GM18858 (cell line): ENCODE data around the gene FAM78B.

Experiments used
- ATAC-seq: cut with Tn5 transposase; IDR thresholded peaks from one replicate; pipeline ENCODE4 v1.9.1; 2021; ENCODE audit not compliant: unreplicated experiment

The FAM78B gene

DNA sequence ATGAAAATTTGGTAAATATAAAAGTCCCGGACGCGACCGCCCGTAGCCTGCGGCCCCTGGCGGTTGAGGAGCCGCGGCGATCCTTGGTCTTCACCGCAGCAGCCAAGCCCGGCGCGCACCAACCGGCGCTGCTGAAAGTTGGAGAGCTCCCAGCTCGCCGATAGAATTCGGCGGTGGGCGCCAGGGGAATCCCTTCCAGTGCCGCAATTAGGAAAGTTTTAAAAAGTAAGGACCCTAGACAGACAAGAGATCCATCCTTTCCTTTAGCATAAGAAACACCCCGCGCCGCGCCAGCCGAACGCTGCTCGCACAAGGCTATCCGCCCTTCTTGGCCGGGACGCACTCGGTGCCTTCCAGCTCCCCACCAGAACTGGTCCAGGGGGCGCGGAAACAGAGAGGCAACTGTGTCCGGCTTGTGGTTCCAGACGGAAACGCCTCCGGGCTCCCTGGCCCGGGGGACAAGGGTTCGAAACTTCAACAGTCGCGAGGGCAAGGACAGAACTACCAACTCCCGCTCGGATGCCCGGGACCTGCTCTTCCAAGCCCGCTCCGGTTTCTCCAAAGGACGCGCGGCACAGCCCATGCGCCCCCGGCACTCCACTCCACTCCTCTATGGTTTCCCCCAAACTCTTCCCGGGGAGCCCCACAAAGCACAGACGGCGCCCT lies 1.7 kb downstream of the FAM78B start:
- peak; percentile 19 for ATAC-seq

DNA sequence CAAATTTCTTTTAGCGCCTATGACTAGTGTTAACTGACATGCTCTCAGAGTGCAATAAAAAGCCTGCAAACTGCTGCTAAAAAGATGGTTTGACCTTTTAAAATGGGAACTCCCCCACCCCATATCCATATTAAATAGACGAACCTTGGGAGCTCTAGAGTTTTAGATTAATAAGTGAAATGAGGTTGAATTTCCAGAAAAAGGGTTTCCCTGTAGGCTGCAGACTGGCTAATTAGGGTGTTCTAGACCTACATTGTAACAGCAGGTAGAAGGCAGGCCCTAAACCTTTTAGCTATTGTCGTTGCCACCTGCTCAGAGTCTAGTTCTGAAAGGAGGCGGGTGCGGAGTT lies 2.2 kb downstream of the FAM78B start:
- ATAC-seq: no peak

DNA sequence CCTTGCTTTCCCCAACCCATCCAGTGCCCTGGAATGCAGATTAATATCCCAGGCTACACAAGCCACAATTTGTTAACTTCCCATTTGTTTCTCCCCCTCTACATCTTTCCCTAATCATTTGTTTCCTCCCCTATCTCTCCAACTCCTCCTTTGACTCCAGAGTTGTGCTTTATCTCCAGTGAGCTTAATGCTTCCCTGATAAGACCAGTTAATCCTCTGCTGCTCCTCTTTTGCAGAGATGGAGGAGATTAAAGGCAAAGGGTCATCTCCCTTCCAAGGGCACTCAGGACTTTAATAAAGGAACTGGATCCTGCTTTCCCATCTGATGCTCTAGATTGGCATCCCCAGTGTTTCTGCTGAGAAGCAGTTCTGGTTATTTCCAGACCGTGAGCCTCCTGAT lies 7.1 kb downstream of the FAM78B start:
- ATAC-seq: no peak

DNA sequence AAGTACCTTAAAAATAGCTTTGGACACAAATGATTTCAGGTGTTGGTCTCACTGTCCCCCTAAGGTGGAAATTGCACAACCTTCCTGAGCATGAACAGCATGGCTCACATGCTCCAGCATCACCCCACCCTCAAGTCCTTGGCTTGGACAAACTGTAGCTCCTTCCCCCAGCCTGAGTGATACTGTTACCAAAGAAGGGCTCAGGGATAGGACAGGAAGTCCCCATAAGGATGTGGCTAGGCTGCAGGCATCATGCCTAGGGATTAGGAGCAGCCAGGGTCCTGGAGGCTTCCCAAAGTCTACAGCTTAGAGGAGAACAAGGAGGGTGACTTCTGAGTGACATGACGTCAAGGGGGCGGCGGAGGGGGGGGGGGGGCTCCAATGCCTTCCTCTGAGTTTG lies 10.1 kb downstream of the FAM78B start:
- no peak for ATAC-seq

DNA sequence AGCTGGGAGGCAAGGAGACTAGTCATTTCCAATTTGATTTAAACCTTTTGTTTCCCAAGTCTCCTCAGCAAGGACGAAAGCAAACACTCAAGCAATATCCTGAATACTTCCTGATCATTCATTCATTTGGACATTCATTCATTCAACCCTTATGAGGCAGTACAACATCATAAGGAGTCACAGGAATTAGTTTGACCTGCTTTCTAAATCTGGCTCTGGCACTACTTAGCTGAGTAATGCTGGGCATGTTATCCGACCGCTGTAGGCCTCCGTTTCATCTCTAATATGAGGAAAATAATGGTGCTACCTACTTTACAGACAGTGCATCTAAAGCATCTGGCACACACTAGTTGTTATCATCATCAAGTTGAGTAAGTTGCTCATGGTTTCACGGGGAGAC lies 11.7 kb downstream of the FAM78B start:
- no peak for ATAC-seq

DNA sequence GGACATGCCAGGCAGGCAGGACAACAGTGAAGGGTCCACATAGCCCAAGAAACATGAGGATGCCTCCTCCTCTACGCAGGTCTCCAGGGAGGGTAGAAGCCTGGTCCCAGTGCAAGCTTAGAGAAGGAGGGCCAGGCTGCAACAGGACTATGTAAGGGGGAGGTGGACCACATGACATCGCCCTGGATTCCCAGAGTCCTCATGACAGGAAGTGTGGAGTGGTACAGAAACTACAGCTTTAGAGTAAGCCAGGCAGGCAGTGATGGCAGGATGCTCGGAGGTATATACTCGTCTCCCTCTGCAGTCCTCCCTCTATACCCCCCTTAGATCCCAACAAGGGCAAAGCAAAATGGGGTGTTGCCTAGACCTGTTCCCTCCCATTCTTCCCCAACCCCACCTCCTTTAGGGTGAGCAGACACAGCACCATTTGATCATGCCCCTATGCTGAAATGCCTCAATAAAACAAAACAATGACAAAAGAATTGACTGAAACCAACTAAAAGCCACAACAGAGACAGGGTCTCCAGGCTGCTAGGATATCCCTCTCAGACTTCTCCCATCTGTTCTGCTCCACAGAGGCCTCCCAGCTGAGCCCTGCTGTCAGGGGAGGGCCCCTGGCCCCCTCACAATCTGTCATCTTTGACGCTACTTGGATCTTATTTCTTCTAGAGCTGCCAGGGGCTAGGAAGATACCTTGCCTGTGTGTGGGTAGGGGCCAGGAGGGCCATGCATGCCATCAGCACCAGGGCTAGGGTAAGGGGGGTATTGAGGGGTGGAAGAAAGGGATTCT lies 13.1 kb downstream of the FAM78B start:
- no peak for ATAC-seq

DNA sequence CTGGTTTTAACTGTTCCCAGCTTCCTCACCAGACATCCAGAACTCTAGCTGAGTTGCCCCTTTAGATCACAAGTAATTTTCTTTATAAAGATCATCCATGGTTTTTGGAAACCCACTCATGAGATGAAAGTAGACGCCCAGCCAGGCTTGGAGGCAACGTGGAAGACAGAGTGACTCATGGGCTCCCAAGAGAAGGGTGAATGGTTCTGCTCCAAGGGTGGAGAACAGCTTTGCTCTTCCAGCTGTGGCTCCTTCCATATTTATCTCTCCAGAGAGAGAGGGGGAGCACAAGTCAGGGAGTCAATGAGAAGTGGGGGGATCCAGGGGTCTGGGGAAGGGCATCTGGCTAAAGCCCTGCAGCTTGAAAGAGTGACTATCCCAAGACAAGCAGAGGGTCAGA lies 13.8 kb downstream of the FAM78B start:
- ATAC-seq: no peak

DNA sequence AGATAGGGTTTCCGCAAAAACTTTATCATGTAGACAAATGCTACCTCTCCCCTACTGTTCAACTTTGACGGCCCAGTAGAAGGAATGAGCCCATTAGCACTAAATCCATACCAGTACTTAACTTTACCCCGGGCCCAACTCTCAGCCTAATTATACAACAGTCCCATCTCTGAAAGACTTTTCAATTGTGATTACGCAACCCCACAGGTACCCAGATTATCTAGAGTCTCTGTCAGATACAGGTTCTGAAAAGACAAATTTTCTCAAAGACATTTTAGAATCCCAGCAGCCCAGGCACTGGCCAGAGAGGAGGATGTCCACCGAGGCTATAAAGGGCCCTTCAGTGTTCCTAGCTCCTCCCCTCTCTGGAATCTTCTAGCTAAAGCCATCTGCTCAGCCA lies 15.0 kb downstream of the FAM78B start:
- no peak for ATAC-seq

DNA sequence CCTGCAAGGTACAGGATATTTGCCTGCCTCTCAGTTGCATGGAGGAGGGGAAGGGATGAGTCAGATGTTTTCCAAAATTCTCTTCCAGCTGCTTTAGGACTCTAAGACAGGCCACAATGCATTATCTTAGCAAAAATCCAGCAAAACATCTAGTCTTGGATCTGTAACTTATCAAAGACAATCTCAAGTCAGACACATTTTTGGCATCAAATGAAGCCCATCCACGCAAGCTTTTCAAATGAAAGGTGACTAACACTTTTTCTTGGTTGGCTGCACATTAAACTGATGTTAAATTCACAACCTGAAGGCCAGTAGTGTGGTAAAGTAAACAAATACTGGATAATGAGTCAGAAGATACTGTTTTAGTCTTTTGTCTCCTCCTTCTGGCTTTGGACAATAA lies 21.3 kb downstream of the FAM78B start:
- ATAC-seq: no peak

DNA sequence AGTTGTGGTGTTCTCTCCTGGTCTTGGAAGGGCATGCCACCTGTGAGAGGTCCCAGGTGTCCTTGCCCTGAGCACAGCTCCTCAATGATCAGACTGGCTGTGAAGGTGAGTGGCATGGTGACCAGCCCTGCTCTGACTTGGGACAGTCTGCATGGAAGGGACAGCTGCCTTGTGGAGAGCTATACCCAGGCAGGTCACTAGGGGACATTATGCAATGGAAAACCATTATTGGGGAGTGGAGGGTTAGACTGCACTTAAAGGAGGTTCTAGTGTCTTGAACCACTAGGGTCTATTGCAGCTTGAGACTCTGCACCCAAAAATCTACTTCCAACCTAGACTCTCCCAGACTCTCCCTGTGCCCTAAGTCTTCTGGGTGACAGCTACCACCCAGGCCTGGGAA lies 24.8 kb downstream of the FAM78B start:
- ATAC-seq: no peak

DNA sequence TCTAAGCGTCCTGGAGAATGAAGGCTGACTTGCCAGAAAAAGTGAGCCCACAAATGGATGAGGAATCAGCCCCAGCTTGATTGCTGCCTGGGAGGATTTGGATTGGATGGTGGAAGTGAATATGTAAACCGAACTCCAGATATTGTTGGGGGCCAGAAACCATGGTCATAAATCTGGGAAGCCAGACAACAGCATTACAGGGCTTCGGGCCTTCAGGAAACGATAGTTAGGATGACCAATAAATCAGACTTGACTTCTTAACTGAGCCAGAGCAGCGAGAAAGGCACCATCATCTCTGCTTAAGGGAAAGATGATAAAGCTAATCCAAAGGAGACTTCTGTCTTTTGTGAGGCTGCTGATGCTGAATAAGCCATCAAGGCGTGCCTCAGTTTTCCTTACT lies 26.6 kb downstream of the FAM78B start:
- ATAC-seq: no peak

DNA sequence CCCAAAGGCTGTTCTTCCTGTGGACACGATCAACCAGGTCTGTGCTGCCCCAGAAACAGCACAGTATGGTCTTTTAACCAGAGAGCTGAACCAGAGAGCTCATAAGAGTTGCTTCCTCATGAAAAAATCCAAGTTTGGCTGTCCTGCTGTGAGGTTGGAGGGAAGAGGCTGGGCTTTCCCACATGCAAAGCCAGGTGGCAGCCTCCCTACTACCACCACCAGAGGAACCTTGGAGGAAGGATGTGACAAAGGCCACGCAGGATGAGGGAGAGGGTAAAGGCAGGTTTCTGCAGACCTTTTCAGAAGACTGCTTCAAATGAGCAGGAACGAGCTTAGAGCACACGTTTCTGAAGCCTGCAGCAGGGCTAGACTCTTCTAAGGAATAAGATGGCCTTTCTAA lies 27.1 kb downstream of the FAM78B start:
- no peak for ATAC-seq

DNA sequence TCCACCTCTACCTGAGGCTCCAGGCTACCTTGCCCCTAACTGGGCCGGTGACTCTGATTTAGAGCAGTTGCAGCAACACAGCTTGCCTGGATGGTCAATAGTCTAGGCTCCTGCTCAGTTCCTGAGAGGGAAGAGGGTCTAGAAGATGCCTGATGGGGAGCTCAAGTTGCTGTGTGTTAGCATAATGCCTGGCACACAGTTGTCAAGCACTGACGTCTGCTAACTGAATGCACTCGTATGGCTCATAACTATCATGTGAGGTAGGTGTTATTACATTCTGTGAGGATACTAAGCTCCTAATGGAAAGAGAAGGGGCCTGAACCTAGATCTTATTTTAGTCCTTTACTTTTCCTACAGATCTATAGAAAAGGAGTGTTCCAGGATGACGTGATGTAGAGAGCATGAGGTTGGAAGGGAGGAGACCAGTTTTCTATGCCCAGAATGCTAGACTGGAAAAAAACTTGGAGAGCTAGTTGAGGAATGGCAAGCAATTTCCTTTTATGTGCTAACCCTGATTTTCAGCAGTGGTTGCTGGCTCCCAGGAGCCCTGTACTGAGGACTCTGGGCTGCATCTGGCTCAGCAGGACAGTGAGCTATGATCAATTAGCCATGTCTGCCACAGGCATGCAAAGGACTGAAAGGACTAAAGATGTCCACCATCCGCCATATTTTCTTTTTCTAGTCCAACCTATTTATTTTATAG lies 30.0 kb downstream of the FAM78B start:
- no peak for ATAC-seq

DNA sequence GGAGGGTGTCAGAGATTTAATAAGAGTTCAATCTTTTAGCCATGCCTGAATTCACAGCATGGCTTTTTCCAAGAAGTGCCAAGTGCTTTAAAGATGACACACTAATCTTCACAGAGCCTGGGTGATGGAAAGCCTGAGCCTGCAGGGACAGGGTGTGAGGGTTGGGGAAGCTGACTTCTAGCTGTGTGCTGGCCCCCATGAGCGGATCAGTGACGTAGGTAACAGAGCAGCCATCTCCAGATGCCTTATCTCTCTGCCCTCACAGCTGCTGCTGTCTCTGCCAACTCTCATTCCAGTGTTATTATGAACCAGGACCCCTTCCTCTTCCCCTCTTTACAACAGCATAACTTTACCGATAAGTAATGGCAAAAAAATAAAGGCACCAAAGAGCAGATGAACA lies 30.6 kb downstream of the FAM78B start:
- ATAC-seq: no peak

DNA sequence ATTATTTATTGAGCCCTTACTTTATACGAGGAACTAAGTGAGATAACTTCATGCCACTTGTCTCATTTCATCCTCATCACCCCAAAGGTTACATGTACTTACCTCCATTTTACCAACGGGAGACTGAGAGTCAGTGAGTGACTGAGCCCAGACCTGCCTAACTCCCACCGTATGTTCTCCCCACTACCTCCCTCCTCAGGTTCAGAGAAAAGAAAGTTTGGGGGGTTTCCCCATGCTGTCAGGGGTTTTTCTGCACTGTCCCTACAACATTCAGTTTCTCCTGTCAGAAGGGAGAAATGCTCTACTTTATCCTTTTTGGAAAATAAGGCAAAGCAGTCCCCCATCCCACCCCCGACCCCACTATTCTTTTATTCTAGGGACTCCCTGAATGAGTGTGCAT lies 32.9 kb downstream of the FAM78B start:
- ATAC-seq: no peak

DNA sequence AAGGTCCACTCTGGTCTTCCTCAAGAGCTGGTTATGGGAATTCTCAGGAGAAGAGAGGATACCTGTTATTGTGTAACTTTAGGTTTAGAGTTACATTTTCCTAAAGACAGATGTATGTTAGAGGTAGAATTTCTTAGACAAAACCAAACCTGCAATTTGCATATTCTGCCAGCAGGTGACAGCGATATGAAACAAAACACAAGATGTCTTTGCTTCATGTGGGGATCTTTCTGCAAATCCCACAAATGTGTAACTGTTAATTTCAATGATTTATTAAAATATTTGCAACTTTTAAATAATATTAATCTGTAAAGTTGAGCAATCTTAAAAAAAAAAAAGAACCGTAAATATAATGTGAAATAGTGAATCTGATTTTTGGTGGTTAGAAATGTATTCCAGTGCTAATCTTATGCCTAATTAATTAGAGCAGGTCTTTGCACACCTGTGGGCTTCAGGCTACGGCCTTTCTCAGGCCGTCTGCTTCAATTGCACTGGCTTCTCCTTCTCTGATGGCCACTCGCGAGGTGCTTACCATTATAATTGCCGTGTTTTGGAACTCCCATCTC lies 33.4 kb downstream of the FAM78B start:
- ATAC-seq: no peak

DNA sequence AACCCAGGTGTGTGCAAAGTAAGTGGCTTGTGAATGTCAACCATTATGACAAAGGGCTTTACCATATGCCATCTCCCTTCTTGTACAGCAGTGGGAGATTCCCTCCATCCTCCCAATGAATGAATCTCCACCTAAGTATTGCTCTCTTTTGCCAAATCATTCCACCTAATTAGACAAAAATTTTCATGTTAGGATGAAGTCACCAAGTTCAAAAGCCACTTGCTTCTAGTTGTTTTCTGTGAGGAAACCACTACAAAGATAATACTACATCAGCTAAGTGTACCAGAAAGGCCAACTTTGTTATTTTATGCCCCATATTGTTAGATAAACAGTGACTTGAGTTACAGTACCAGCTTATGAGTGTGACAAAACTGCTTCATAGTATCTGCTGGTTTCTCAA lies 34.3 kb downstream of the FAM78B start:
- no peak for ATAC-seq

DNA sequence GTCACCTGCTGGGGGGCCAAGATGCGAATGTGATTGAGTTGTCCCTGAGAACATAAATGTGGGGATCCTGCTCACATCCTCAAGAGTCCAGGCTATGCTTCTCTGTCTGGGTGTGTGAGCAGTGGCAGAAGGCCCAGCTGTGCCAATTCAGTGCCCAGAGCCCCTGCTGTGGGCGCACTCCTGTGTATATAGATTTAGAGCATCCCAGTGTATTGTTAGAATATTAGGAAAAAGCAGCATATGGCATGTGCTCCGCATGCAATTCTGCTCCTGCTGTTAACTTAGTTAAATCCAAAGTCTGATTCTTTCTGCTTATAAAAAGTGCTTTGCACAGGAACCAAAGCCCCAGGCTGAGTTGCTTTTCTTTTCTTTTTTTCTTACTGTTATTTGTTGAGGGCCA lies 37.8 kb downstream of the FAM78B start:
- ATAC-seq: no peak

DNA sequence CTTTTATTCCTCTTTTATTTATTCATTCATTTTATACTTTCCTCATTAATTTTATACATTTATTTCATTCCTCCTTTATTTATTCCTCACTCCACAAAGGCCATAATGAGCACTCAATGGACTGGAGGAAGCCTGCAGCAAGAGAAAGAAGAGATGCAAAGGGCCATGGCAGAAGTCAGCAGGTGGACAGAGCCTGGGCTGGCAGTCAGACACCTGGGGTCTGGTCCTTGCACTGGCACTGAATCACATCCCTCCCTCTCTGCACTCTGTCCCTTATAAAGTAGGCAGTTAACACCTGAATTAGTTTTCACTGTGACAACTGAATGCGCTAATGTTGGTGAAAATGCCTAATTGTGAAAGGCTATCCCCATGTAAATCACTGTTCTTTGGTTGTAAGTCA lies 38.6 kb downstream of the FAM78B start:
- no peak for ATAC-seq

DNA sequence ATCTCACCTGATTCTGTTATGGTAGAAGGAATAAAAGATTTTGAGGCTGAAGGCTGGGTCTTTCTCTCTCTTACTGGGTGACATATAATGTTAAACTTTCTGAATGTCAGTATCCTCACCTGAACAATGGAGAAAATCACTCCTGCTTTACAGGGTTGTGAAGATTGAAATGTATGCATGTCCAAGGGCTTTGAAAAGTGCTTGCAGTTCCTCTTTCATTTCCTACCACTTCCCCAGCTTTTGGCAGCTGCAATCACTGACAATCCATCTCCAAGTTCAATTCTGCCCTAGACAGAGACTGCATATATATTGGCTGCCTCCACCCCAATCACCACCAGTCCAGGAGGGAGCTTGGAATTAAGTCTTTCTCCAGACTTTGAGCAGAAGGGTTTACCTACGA lies 39.8 kb downstream of the FAM78B start:
- ATAC-seq: no peak

DNA sequence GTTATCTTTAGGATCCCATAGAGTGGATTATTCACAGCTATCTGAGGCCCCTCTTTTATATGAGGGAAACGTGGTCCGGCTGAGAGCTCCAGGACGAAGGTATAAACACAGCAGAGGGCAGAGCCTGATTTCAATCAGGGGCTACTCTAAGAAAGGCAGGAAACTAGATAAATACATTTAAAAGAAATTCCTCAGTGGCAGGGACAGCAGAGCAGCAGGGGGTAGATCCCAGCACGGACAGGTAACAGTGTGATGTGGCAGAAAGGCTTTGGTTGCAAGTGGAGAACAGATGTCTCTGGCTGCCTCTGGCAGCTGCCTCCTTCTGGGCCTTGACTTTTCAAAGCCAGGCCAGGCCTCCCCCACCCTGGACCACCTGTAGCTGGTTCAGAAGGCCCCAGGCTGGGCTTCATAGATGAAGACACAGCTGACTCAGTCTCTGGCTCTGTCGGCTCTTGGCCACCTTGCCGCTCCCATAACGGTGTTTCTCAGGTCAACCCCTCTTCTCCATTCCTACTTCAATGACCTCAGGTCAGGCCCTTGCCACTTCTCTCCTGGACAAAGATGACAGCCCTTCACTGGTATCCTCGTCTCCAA lies 43.8 kb downstream of the FAM78B start:
- no peak for ATAC-seq

DNA sequence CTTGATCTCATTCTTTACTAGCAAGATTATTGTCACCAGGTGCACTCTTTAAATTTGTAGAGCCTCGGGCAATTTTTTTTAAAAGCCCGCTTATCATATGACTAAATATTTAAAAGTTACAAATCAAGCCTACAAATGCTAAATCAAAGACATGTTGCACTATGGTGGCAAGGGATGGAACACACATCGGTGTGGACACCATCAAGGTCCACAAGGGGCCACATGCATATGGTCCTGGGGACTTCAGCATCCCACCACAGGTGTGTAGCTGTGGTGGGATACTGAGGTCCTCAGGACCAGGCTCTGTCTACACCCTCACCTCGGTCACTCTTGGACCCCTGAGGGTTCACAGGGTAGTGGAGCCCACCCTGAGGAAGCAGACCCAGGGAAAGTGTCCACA lies 45.8 kb downstream of the FAM78B start:
- no peak for ATAC-seq
